ENCODE data around the gene GFPT1.

Gene GFPT1

GRCh38 chr2:69291004-69291650 lies 95.9 kb downstream of the GFPT1 start:
- no peak for DNase-seq (ENCODE audit: low spot score)

GRCh38 chr2:69288429-69288828 lies 98.6 kb downstream of the GFPT1 start:
- DNase-seq (ENCODE audit: low spot score): no peak

- no peak for DNase-seq (ENCODE audit: low spot score)
Observed at GRCh38 chr2:69287544-69287943, 99.5 kb downstream of the GFPT1 start.

GRCh38 chr2:69285379-69285894 lies 101.6 kb downstream of the GFPT1 start:
- DNase-seq (ENCODE audit: low spot score): no peak

- no peak for DNase-seq (ENCODE audit: low spot score)
Observed at GRCh38 chr2:69280796-69281412, 106.1 kb downstream of the GFPT1 start.

DNA sequence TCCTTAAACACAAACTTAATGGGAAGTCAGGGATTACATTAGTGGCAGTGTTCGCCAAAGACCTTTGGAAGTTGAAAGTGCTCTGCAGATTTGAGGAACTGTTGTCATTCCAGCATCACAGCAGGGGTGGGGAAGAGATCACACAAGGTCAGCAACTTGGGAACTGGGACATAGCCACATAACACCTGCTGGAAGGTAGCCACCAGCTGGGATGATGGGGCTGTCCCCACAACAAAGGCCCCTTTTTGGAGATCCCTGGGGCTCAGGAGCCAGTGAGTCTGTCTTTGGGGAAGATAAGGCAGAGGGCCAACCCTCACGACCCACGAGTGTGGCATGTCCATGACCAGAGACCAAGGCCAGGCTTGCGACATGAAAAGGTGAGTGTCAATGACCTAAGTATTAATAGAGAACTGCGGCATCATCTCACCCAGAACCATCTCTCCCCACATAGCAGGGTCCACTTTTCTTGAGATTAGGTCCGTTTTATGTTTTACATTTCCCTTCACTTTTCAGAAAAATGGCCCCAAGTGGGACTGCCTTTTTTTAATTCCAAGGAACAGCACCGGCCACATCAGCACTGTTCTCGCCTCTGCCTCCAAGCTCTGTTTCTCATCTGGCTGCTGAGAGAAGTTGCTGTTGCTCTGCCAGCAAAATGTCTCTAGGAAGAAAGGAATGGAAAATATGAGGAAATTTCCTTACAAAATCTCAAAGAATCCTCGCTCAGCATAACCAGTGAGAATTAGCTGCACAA lies 106.9 kb downstream of the GFPT1 start:
- DNase-seq (ENCODE audit: low spot score): no peak

DNA sequence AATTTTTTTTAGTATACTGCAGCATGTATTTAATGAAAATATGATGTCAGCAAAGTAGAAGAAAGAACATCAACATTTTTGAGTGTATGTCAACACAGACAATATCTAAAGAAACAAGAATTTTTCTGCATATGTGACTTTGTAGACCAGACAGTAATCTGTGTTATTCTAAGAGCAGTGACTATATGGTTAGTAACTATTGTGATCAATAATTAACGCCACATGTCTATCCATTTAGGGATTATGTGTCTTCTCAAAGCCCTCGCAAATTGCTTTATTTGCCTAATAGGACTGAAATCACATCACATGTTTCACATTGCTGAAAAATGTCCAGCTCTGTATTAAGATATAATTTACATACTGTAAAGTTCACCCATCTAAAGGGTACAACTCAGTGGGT lies 107.8 kb downstream of the GFPT1 start:
- DNase-seq (ENCODE audit: low spot score): no peak

DNA sequence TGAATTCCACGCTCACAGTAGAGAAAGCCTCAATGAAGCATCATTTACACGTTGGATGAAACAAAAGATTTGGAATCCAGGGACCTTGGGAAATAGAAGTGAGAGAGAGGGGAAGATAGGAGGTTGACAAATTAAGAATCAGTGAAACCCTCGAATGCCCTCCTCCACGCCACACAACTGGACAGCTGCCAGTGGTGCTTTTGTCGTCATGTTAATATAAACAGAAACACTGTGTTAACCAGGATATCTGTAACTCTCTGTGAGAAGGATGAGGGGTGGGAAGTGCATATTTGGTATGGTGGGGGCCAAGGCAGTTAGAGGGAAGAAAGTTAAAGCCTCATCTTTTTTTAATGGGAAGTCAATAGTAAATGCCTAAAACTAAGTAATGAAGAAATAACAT lies 108.7 kb downstream of the GFPT1 start:
- DNase-seq (ENCODE audit: low spot score): no peak

DNA sequence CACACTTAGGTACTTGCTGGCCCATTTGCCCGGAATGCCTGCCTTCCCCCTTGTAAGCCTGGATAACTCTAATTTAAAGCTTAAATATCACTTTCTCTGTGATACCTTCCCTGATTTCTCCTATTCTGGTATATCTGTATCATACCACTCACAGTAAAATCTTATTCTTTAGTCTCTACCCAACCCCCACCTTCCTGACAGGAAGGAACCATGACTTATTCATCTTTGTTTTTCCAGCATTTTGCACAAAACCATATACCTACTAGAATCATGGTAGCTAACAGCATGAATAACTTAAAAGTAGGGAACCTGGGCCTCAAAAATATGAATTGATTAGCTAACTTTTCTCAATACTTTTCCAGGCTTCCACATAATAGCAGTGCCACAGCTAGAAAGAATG lies 111.5 kb downstream of the GFPT1 start:
- no peak for DNase-seq (ENCODE audit: low spot score)

- DNase-seq (ENCODE audit: low spot score): no peak
Observed at GRCh38 chr2:69272803-69273471, 114.1 kb downstream of the GFPT1 start.

GRCh38 chr2:69271831-69272257 lies 115.2 kb downstream of the GFPT1 start:
- no peak for DNase-seq (ENCODE audit: low spot score)

All from AG08396 (cell line).